Measurements from ENCODE around the gene CENPP.
A peak's percentile ranks its signal among the peaks of the same experiment; 100 is the strongest.

CENPP gene

GRCh38 chr9:92668746-92669526 lies 343.2 kb downstream of the CENPP start:
- Histone ChIP-seq H3K27me3 (ENCODE audit: control insufficient read depth, insufficient read depth, low read length, poor library complexity, severe bottlenecking) (no peaks in the 10 kb centered on the region), H3K27ac (ENCODE audit: insufficient read depth, low read depth, low read length, poor library complexity, severe bottlenecking) (no peak overlapping the region)

DNA sequence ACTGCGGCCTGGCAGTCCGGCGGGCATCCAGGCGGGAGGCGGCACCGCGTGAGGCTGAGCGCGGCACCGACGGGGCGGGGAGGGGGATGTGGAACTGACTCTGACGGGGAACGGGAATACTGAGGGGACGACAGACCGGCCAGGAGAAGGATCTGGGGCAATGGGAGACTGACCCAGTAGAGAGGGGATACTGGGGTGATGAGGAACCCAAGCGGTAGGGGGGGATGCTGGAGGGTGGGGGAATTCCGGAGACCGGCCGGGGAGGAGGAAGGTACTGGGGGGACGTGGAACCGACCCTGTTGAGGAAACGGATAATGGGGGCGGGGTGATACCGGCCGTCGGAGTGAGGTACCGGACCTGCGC lies 343.8 kb downstream of the CENPP start:
- no peaks in the 10 kb centered on the region for H3K36me3 ChIP-seq (ENCODE audit: control insufficient read depth, insufficient read depth, low read length)
- H3K9me3 ChIP-seq (ENCODE audit: control insufficient read depth, low read length): no peaks in the 10 kb centered on the region
- no peaks in the 10 kb centered on the region for H3K27me3 ChIP-seq (ENCODE audit: control insufficient read depth, insufficient read depth, low read length, poor library complexity, severe bottlenecking)
- H3K4me3 ChIP-seq (ENCODE audit: insufficient read depth, low read depth, low read length): peak overlapping the region; percentile 90
- H3K27ac ChIP-seq (ENCODE audit: insufficient read depth, low read depth, low read length, poor library complexity, severe bottlenecking): no peak overlapping the region
- peaks cover 10% of the 10 kb centered on the region for H3K4me1 ChIP-seq (ENCODE audit: control insufficient read depth, insufficient read depth, low read length)
- 0 to 2% methylated on average over 29 of the region's 29 CpGs for WGBS, 2 experiments

More at GRCh38 chr9:92668746-92669526, 343.2 kb downstream of the CENPP start:
- Histone ChIP-seq H3K4me3 (ENCODE audit: insufficient read depth, low read depth, low read length) (peak overlapping the region; percentile 90), H3K36me3 (ENCODE audit: control insufficient read depth, insufficient read depth, low read length) (no peaks in the 10 kb centered on the region), H3K4me1 (ENCODE audit: control insufficient read depth, insufficient read depth, low read length) (peaks cover 10% of the 10 kb centered on the region), H3K9me3 (ENCODE audit: control insufficient read depth, low read length) (no peaks in the 10 kb centered on the region)
- 29 to 32% methylated on average over 14 of the region's 14 CpGs for WGBS, 2 experiments
